Cardiac fibroblast (primary cell): ENCODE results near the gene CHD8.
"Not testable (repeated sequence)": the region's sequence is repeated elsewhere in the genome, so short reads cannot be mapped to it uniquely, and the experiment has no call there.

ENCODE experiments used
- DNase-seq, 2 donors: peaks; one replicate each; pipeline versions ENCODE4 v3.0.0 to v3.0.0-alpha.2; 2010; ENCODE audit warnings: low read depth in 2 of 2
- H3K4me3 ChIP-seq, 2 donors: replicated peaks in 1 of 2; 1 replicate in 1 of 2; 2 replicates in 1 of 2; pipeline ENCODE4 v1.5.1; 2011; ENCODE audit warnings: low read depth in 2 of 2, low read length in 2 of 2, mild to moderate bottlenecking in 2 of 2, moderate library complexity in 1 of 2
- CTCF ChIP-seq: IDR thresholded peaks from one replicate; pipeline ENCODE4 v1.5.1; 2011; ENCODE audit warnings: low read depth, mild to moderate bottlenecking, low read length, inconsistent platforms

The CHD8 gene

DNA sequence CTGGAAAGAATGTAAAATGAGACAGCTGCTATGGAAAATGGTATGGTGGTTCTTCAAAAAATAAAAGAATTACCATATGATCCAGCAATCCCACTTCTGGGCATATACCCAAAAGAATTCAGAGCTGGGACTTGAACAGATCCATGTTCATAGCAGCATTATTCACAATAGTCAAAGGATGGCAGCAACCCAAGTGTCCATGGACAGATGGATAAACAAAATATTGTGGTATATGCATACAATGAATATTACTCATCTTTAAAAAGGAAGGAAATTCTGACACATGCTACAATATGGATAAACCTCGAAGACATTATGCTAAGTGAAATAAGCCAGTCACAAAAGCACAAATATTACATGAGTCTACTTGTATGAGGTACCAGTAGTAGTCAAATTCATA, 11.7 kb upstream of the CHD8 start:
- H3K4me3 ChIP-seq, result no peak overlapping the region
- TF ChIP-seq CTCF, result no peak
- peak; percentile 90 to 96 for DNase-seq

DNA sequence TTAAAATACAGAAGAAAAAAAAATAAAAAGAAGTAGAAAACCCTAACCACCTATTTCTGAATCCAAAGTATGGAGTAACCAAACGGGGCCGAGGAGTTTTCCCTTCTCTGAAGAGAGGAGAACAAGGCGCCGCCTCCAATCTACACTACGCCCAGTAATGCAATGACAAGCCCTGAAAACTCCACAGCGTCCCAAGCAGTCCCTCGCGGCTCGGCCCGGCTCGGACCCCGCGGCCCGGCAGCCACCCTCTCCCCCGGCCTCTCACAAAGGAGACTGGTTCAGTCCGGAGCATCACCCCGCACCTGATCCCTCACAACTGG, 371 bp downstream of the CHD8 start:
- peak in 1 of 2 donors; percentile 31 for DNase-seq
- H3K4me3 ChIP-seq, result peak overlapping the region; percentile 82 to 91
- TF ChIP-seq CTCF, result no peak

DNA sequence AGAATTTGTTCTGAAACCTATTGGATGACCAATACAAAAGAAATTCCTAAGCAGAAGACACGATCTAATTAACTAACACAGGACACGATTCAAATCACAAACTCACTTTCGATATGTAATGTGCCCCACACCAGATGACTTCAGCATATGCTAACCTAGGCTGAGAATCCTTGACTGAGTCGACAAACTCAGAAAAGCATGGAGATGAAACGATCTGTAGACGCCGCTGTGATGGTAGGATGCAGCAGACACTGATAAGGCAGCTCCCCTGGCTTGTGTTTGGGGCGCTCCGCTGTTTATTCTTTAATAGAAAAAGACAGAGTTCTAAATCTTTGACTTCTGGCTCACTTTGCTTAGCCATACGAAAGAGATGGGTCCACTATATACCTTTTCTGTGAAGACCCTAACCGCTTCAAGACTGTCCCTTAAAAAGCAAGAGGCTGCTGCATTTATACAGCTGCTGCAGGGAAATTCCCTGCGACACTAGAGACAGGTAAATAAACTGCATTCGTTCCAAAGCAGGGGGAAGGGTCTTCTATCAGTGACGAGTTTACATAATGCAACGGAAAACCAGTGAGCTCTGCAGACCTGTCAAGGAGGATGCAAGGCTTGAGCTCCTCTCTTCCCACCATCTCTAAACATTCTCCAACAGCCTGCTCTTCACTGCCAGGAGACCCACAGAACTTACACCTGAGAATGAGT, 929 bp downstream of the CHD8 start:
- DNase-seq, result peak in 1 of 2 donors; percentile 6
- TF ChIP-seq CTCF, result no peak
- H3K4me3 ChIP-seq, result peak overlapping the region; percentile 82 to 91

DNA sequence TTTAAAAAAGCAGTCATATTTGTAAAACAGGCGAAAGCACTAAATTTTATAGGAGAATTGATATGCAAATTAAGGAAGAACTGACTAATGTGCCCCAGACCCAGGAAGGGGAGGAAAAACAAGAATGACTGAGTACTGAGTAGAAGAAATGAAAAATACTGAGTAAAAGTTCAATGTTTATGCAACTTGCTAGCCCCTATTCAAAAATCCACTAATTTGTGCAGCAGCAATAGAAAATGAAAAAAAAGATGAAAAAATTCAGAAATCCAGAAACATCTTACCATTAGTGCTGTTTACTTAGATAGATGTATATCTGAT, 6.1 kb downstream of the CHD8 start:
- TF ChIP-seq CTCF, result no peak
- DNase-seq, result no peak
- no peak overlapping the region for H3K4me3 ChIP-seq

GRCh38 chr14:21442657-21443056, 13.3 kb downstream of the CHD8 start:
- DNase-seq, H3K4me3 ChIP-seq: not testable (repeated sequence)

DNA sequence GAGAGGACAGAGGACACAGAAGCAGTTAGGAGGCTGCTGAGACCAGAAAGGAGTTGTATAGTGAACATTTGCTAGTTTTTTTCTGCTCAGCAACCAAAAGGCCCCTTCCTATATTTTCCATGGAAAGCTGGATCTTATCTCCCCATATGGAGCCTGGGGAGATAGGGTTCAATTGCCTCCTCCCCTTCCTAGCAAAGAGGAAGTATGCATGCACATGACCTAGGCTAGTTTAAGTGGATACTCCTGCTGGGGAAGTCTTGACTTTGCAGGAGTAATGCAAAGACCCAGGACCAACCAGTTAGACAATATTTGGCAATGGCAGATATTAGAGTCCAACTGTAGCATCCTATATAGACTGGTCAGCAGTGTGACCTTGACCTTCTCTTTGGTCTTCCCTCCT, 15.1 kb downstream of the CHD8 start:
- no peak for TF ChIP-seq CTCF
- DNase-seq, result no peak

GRCh38 chr14:21437063-21437901, 18.6 kb downstream of the CHD8 start:
- no peak for TF ChIP-seq CTCF

More for the DNA sequence above, 15.1 kb downstream of the CHD8 start:
- no peak overlapping the region for H3K4me3 ChIP-seq

More at GRCh38 chr14:21437063-21437901, 18.6 kb downstream of the CHD8 start:
- DNase-seq, result peak; percentile 99 to 100
- peak overlapping the region; percentile 77 to 88 for H3K4me3 ChIP-seq
